A549 (cell line): Measurements from ENCODE around the gene SH2D3A. TPM values are rescaled to one million over a fixed set of nuclear protein-coding genes. Genes with fewer than 3 reads are reported as not detected.

Experiments used
- ATAC-seq, 2 experiments: fragments of 200-7000 bp in 1 of 2; fragments of >200 bp in 1 of 2; cut with Nextera tagmentation in 1 of 2; cut with Tn5 transposase in 1 of 2; 3 replicates each; pipeline versions ENCODE4 v1.8.0 to v1.9.1; 2018 to 2020; ENCODE audit warnings: mild to moderate bottlenecking in 1 of 2, moderate library complexity in 1 of 2
- CTCF ChIA-PET: fragments of 300-600 bp; sonication (Branson Sonifier 250); formaldehyde crosslinking; extraction: SDS; loops from one replicate; lab custom pipeline; 2021; ENCODE audit warnings: antibody characterized with exemption, inconsistent platforms; lab: Yijun Ruan, JAX
- POLR2A ChIA-PET: fragments of 350-600 bp; formaldehyde crosslinking; extraction: SDS; loops from one replicate; lab custom pipeline; 2021; ENCODE audit warnings: antibody characterized with exemption, inconsistent platforms; lab: Yijun Ruan, JAX
- DNase-seq, 2 experiments: peaks; one replicate each; pipeline versions ENCODE4 v3.0.0 to v3.0.0-alpha.2; 2011 to 2016; ENCODE audit warnings: low read depth in 1 of 2, low spot score in 1 of 2
- FAIRE-seq: peaks from 2 replicates; lab custom pipeline; 2011; peaks lifted over from hg19 to GRCh38; lab: Jason Lieb, UNC
- H3K27ac ChIP-seq, 2 experiments: fragments of >200 bp; sonication (Bioruptor Twin); formaldehyde crosslinking; 3 replicates each; pipeline ENCODE4 v1.5.1; 2016 to 2017
- H3K4me1 ChIP-seq: fragments of >200 bp; sonication (Bioruptor Twin); formaldehyde crosslinking; 3 replicates; pipeline ENCODE4 v1.6.1; 2016
- H3K4me2 ChIP-seq: fragments of >200 bp; sonication (Bioruptor Twin); formaldehyde crosslinking; 3 replicates; pipeline ENCODE4 v1.6.1; 2016
- H3K4me3 ChIP-seq: fragments of >200 bp; sonication (Bioruptor Twin); formaldehyde crosslinking; 3 replicates; pipeline ENCODE4 v1.5.1; 2016
- H3K9me3 ChIP-seq: fragments of >200 bp; sonication (Bioruptor Twin); formaldehyde crosslinking; 3 replicates; pipeline ENCODE4 v1.6.1; 2016
- CBX8 ChIP-seq: fragments of 200-600 bp; sonication (generic); IDR thresholded peaks from 2 replicates; pipeline ENCODE4 v1.6.1; 2016
- EHF ChIP-seq: fragments of 250-450 bp; sonication (Bioruptor Pico); IDR thresholded peaks from 2 replicates; pipeline ENCODE4 v1.5.0; 2020; ENCODE audit warnings: mild to moderate bottlenecking
- EHMT2 ChIP-seq: fragments of 200-600 bp; sonication (generic); IDR thresholded peaks from 2 replicates; pipeline ENCODE4 v1.6.1; 2016; ENCODE audit warnings: antibody characterized with exemption, low read depth, mild to moderate bottlenecking, moderate library complexity
- EP300 ChIP-seq, 2 experiments: fragments of >200 bp; sonication (Bioruptor Twin); formaldehyde crosslinking; IDR thresholded peaks; 2 replicates in 1 of 2; 3 replicates in 1 of 2; pipeline ENCODE4 v1.6.1; 2016 to 2017
- FOSL2 ChIP-seq, 2 experiments: fragments of 450-650 bp in 1 of 2; fragments of >200 bp in 1 of 2; sonication (Bioruptor Twin) in 1 of 2; formaldehyde crosslinking; IDR thresholded peaks; 2 replicates each; pipeline versions ENCODE4 v1.5.0 to v1.6.1; 2016 to 2020; ENCODE audit warnings: mild to moderate bottlenecking in 1 of 2, moderate library complexity in 1 of 2
- GATA3 ChIP-seq: IDR thresholded peaks from 2 replicates; pipeline ENCODE4 v1.6.1; 2012; ENCODE audit warnings: borderline replicate concordance
- HEYL ChIP-seq: fragments of 250-450 bp; sonication (Bioruptor Pico); IDR thresholded peaks from 2 replicates; pipeline ENCODE4 v1.8.0; 2021; ENCODE audit warnings: mild to moderate bottlenecking, moderate library complexity
- HOXA7 ChIP-seq: fragments of 250-450 bp; sonication (Bioruptor Pico); IDR thresholded peaks from 2 replicates; pipeline ENCODE4 v1.5.0; 2020; ENCODE audit warnings: mild to moderate bottlenecking, moderate library complexity
- HOXB13 ChIP-seq: fragments of 250-450 bp; sonication (Bioruptor Pico); IDR thresholded peaks from 2 replicates; pipeline ENCODE4 v1.5.0; 2020; ENCODE audit warnings: low read depth, mild to moderate bottlenecking, moderate library complexity
- JUN ChIP-seq, 2 experiments: fragments of >200 bp; sonication (Bioruptor Twin); formaldehyde crosslinking; IDR thresholded peaks; 2 replicates in 1 of 2; 3 replicates in 1 of 2; pipeline ENCODE4 v1.6.1; 2016 to 2017
- MAZ ChIP-seq: fragments of 150-350 bp; IDR thresholded peaks from 2 replicates; pipeline ENCODE4 v1.6.1; 2014; ENCODE audit warnings: antibody characterized with exemption, low read depth, low read length, borderline replicate concordance
- NPAS2 ChIP-seq: fragments of 250-450 bp; sonication (Bioruptor Pico); IDR thresholded peaks from 2 replicates; pipeline ENCODE4 v1.8.0; 2022; ENCODE audit warnings: mild to moderate bottlenecking, moderate library complexity, borderline replicate concordance
- NR3C1 ChIP-seq: fragments of >200 bp; sonication (Bioruptor Twin); formaldehyde crosslinking; IDR thresholded peaks from 3 replicates; pipeline ENCODE4 v1.6.1; 2017
- RAD21 ChIP-seq, 2 experiments: fragments of >200 bp in 1 of 2; sonication (Bioruptor Twin) in 1 of 2; formaldehyde crosslinking in 1 of 2; IDR thresholded peaks in 1 of 2; conservative IDR thresholded peaks in 1 of 2; 2 replicates in 1 of 2; 3 replicates in 1 of 2; pipeline ENCODE4 v1.6.1; 2012 to 2018; ENCODE audit warnings: inconsistent platforms in 1 of 2
- RARB ChIP-seq: fragments of 250-450 bp; sonication (Bioruptor Pico); IDR thresholded peaks from 2 replicates; pipeline ENCODE4 v1.8.0; 2021; ENCODE audit warnings: mild to moderate bottlenecking, moderate library complexity
- RCOR1 ChIP-seq: fragments of 150-350 bp; IDR thresholded peaks from 2 replicates; pipeline ENCODE4 v1.6.1; 2014; ENCODE audit warnings: antibody characterized with exemption, low read length, low read depth
- SMC3 ChIP-seq: fragments of >200 bp; sonication (Bioruptor Twin); formaldehyde crosslinking; IDR thresholded peaks from 3 replicates; pipeline ENCODE4 v1.6.1; 2018; ENCODE audit warnings: inconsistent platforms
- SREBF2 ChIP-seq: fragments of 450-650 bp; IDR thresholded peaks from 2 replicates; pipeline ENCODE4 v1.6.1; 2014; ENCODE audit warnings: mild to moderate bottlenecking, moderate library complexity
- TP53 ChIP-seq: fragments of 250-450 bp; sonication (Bioruptor Pico); IDR thresholded peaks from 2 replicates; pipeline ENCODE4 v1.5.0; 2021; ENCODE audit warnings: mild to moderate bottlenecking, moderate library complexity
- ZSCAN20 ChIP-seq: fragments of 250-450 bp; sonication (Bioruptor Pico); IDR thresholded peaks from 2 replicates; pipeline ENCODE4 v1.8.0; 2022; ENCODE audit warnings: mild to moderate bottlenecking, moderate library complexity
- WGBS: methylation state at CpG from one replicate; pipeline ENCODE4 v1.1.6; 2017; ENCODE audit errors: missing lambda C conversion rate; 5-methylcytosine and 5-hydroxymethylcytosine counted together
- polyA plus RNA-seq, 4 experiments: library from polyadenylated mRNA; depleted of rRNA in 3 of 4; stranded (reverse); fragments of >200 nt; fragmentation: RNase III in 1 of 4; extraction: RNeasy Plus Mini Kit Qiagen cat#74134 plus additional on column Dnase treatment in 1 of 4; gene quantifications; 2 replicates in 3 of 4; 3 replicates in 1 of 4; pipeline ENCODE4 v1.2.3, GENCODE V29; 2011 to 2017
- TF ChIP-seq, protein P1 (sequence below): fragments of >200 bp; sonication (Bioruptor Twin); formaldehyde crosslinking; IDR thresholded peaks from 3 replicates; pipeline ENCODE4 v1.6.1; 2016
- TF ChIP-seq, protein P2 (sequence below): fragments of 450-650 bp; IDR thresholded peaks from 2 replicates; pipeline ENCODE4 v1.6.1; 2014; ENCODE audit warnings: antibody characterized with exemption
- TF ChIP-seq, protein P3 (sequence below): fragments of 250-450 bp; sonication (Bioruptor Pico); IDR thresholded peaks from 2 replicates; pipeline ENCODE4 v1.5.0; 2020; ENCODE audit warnings: low read depth, mild to moderate bottlenecking, moderate library complexity
- TF ChIP-seq, protein P4 (sequence below): IDR thresholded peaks from 2 replicates; pipeline ENCODE4 v1.6.1; 2012

Gene SH2D3A
- polyA plus RNA-seq, 2 of the 4 experiments (the other 2 are of a cell fraction), result 6.7 to 10.0 TPM

DNA sequence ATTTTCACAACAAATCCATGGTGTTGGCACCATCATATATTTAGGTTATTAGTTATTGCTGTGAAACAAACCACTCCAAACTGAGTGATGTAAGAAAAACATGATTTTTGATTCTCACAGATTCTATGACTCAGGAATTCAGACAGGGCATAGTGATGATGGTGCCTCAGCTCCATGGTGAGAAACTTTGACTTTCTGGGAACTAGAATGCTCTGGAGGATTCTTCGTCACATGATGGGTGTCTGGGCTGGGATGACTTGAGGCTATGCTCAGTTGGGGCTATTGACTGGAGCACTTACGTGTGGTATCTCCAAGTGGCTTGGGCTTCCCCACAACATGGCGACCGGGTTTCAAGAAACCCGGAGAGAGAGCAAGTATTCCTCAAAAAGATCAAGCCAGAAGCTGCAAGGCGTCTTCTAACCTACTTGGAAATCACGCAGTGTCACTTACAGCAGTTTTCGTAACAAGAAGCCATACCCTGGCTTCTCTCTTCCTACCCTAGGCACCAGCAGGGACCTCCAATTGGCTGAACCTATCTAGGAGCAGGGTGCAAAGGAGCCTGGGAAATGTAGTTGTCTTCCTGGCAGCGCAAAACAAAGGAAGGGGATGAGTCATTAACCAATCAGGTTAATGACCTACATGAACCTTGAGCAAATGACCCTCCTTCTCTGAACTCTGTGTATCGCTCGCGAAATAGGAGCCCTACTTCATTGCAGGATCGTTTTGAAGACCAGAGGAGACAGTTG, 27.6 kb upstream of the SH2D3A start:
- 82% methylated on average over 13 of the region's 13 CpGs for WGBS
- Histone ChIP-seq H3K4me1 (peaks cover 5% of the 10 kb centered on the region), H3K9me3 (peaks cover 4% of the 10 kb centered on the region; the same call in 1 of the 3 replicates), H3K27ac (no peak overlapping the region), H3K4me2 (no peak overlapping the region)
- ChIA-PET POLR2A (no interaction called here), CTCF (interaction anchor here (1.1 kb wide), 1 partner anchor 69 kb away, joined by 3 read pairs; no protein-coding TSS in a partner anchor)
- ATAC-seq, result no peak
- peak in 1 of 2 experiments; percentile 43 for DNase-seq
- FAIRE-seq, result no peak
- TF ChIP-seq HEYL (CRISPR knock-in tag) (no peak), FOSL2 (IDR thresholded peaks at IDR 0.05) (no peak), FOSL2 (CRISPR knock-in tag; IDR thresholded peaks at IDR 0.05) (peak; percentile 8; the same call in 1 of the 2 replicates), TP53 (CRISPR knock-in tag) (no peak), RCOR1 (no peak), ZSCAN20 (CRISPR knock-in tag) (no peak), GATA3 (no peak)
- TF ChIP-seq, all 56 proteins: peak for 1
- H3K4me3 ChIP-seq, result no peak overlapping the region

DNA sequence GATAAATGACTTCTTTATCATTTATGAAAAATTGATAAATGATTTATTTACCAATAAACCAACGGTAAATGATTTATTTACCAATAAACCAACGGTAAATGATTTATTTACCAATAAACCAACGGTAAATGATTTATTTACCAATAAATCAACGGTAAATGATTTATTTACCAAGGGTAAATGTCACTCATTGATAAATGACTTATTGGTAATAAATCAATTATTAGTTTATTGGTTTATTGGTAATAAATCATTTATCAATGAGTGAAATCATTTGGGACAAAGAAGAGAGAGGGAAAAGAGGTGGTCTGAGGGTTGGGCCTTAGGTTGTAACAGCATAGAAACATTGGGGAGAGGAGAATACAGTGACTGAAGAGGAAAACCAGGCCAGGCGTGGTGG, 26.7 kb upstream of the SH2D3A start:
- DNase-seq, result no peak
- Histone ChIP-seq H3K4me3 (no peak overlapping the region), H3K4me2 (no peak overlapping the region), H3K27ac (no peak overlapping the region), H3K9me3 (peaks cover 4% of the 10 kb centered on the region; the same call in 1 of the 3 replicates), H3K4me1 (no peaks in the 10 kb centered on the region)
- 50% methylated on average over 5 of the region's 5 CpGs for WGBS
- TF ChIP-seq, protein P1, sequence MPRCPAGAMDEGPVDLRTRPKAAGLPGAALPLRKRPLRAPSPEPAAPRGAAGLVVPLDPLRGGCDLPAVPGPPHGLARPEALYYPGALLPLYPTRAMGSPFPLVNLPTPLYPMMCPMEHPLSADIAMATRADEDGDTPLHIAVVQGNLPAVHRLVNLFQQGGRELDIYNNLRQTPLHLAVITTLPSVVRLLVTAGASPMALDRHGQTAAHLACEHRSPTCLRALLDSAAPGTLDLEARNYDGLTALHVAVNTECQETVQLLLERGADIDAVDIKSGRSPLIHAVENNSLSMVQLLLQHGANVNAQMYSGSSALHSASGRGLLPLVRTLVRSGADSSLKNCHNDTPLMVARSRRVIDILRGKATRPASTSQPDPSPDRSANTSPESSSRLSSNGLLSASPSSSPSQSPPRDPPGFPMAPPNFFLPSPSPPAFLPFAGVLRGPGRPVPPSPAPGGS, result no peak
- TF ChIP-seq, protein P2, sequence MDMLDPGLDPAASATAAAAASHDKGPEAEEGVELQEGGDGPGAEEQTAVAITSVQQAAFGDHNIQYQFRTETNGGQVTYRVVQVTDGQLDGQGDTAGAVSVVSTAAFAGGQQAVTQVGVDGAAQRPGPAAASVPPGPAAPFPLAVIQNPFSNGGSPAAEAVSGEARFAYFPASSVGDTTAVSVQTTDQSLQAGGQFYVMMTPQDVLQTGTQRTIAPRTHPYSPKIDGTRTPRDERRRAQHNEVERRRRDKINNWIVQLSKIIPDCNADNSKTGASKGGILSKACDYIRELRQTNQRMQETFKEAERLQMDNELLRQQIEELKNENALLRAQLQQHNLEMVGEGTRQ, result no peak
- TF ChIP-seq EP300 (IDR thresholded peaks at IDR 0.05), result no peak
- TF ChIP-seq HOXA7, result no peak
- TF ChIP-seq SMC3, result no peak
- TF ChIP-seq HOXB13, result no peak
- no peak for TF ChIP-seq RAD21 (conservative IDR thresholded peaks at IDR 0.05 in 1 of 2, IDR thresholded peaks at IDR 0.05 in 1 of 2)
- no peak for TF ChIP-seq TP53 (CRISPR knock-in tag)
- no peak for TF ChIP-seq RCOR1
- TF ChIP-seq, protein P3, sequence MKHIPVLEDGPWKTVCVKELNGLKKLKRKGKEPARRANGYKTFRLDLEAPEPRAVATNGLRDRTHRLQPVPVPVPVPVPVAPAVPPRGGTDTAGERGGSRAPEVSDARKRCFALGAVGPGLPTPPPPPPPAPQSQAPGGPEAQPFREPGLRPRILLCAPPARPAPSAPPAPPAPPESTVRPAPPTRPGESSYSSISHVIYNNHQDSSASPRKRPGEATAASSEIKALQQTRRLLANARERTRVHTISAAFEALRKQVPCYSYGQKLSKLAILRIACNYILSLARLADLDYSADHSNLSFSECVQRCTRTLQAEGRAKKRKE (CRISPR knock-in tag), result no peak
- no peak for TF ChIP-seq RARB
- no peak for TF ChIP-seq EHF (CRISPR knock-in tag)
- TF ChIP-seq, protein P4, sequence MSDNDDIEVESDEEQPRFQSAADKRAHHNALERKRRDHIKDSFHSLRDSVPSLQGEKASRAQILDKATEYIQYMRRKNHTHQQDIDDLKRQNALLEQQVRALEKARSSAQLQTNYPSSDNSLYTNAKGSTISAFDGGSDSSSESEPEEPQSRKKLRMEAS, result no peak
- ATAC-seq, result no peak
- no peak for FAIRE-seq
- POLR2A ChIA-PET, result no interaction called here
- CTCF ChIA-PET, result no interaction called here

DNA sequence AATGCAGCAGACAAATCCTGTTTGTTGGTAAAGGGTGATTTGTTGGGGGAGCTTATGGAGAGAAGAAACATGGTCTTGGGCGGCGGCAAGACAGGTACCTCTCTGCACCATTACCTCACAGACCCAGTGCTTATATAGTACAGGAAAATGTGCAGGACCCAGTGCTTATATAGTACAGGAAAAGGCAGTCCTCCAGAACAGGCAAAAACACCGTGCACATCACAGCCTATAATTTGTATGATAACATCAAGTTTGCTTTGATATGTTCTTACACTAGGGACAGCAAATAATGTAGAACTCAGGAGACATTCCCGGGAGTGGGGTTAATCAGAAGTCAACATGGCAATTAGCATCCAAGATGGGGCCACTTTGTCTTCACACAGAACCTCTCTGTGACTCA, 26.2 kb upstream of the SH2D3A start:
- no peak for ATAC-seq
- no peak for DNase-seq
- FAIRE-seq, result no peak
- TF ChIP-seq MAZ (no peak), EHMT2 (no peak), NR3C1 (no peak), SREBF2 (no peak), CBX8 (no peak), NPAS2 (no peak), ZSCAN20 (CRISPR knock-in tag) (no peak), JUN (IDR thresholded peaks at IDR 0.05) (no peak), RAD21 (conservative IDR thresholded peaks at IDR 0.05 in 1 of 2, IDR thresholded peaks at IDR 0.05 in 1 of 2) (no peak)
- TF ChIP-seq, protein P4, result no peak
- TF ChIP-seq, all 56 proteins: peak for 0
- H3K27ac ChIP-seq, result no peak overlapping the region
- CTCF ChIA-PET, result interaction anchor here (1.0 kb wide), 1 partner anchor 70 kb away, joined by 3 read pairs; no protein-coding TSS in a partner anchor
- 52% methylated on average over 4 of the region's 4 CpGs for WGBS
- H3K9me3 ChIP-seq, result peaks cover 4% of the 10 kb centered on the region; the same call in 1 of the 3 replicates
- H3K4me1 ChIP-seq, result no peaks in the 10 kb centered on the region
- no peak overlapping the region for H3K4me2 ChIP-seq
- no peak overlapping the region for H3K4me3 ChIP-seq
- POLR2A ChIA-PET, result no interaction called here
